Heart left ventricle (tissue), 16 donors: ENCODE data around the gene TAGAP. TPM values are rescaled to one million over a fixed set of nuclear protein-coding genes. Genes with fewer than 3 reads are reported as not detected.

ENCODE experiments used
- ATAC-seq, 4 donors: fragments of 200-7000 bp; cut with Tn5 transposase; one replicate each; pipeline ENCODE4 v1.9.1; 2020 to 2022; ENCODE audit warnings: moderate library complexity in 4 of 4, mild to moderate bottlenecking in 3 of 4, moderate number of reproducible peaks in 1 of 4
- DNase-seq, 5 donors: peaks; one replicate each; pipeline ENCODE4 v3.0.0-alpha.2; 2020
- H3K27ac ChIP-seq, 12 donors: fragments of 200-600 bp; sonication (generic) in 4 of 12; one replicate each; pipeline versions ENCODE4 v1.5.0 to v1.8.0; 2016 to 2022; ENCODE audit warnings: mild to moderate bottlenecking in 2 of 12
- H3K27me3 ChIP-seq, 9 donors: fragments of 200-600 bp; sonication (generic) in 2 of 9; one replicate each; pipeline versions ENCODE4 v1.5.1 to v1.8.0; 2016 to 2022; ENCODE audit warnings: mild to moderate bottlenecking in 3 of 9
- H3K36me3 ChIP-seq, 9 donors: fragments of 200-600 bp; sonication (generic) in 2 of 9; one replicate each; pipeline versions ENCODE4 v1.5.0 to v1.8.0; 2018 to 2022; ENCODE audit warnings: mild to moderate bottlenecking in 2 of 9
- H3K4me1 ChIP-seq, 12 donors: fragments of 200-600 bp; sonication (generic) in 4 of 12; one replicate each; pipeline versions ENCODE4 v1.5.0 to v1.8.0; 2016 to 2022; ENCODE audit warnings: mild to moderate bottlenecking in 3 of 12
- H3K4me3 ChIP-seq, 12 donors: fragments of 200-600 bp; sonication (generic) in 4 of 12; one replicate each; pipeline versions ENCODE4 v1.5.0 to v1.8.0; 2017 to 2022; ENCODE audit warnings: mild to moderate bottlenecking in 9 of 12, moderate library complexity in 4 of 12
- H3K9me3 ChIP-seq, 12 donors: fragments of 200-600 bp; sonication (generic) in 4 of 12; one replicate each; pipeline versions ENCODE4 v1.5.0 to v1.8.0; 2016 to 2022; ENCODE audit warnings: mild to moderate bottlenecking in 1 of 12
- CTCF ChIP-seq, 12 donors: fragments of 200-600 bp; sonication (generic) in 4 of 12; IDR thresholded peaks; one replicate each; pipeline versions ENCODE4 v1.5.0 to v1.8.0; 2018 to 2022; ENCODE audit warnings: antibody characterized with exemption in 12 of 12, mild to moderate bottlenecking in 5 of 12
- POLR2A ChIP-seq, 2 donors: fragments of 450-650 bp; IDR thresholded peaks; one replicate each; pipeline ENCODE4 v1.6.1; 2017; ENCODE audit warnings: antibody characterized with exemption in 2 of 2, mild to moderate bottlenecking in 2 of 2, moderate library complexity in 2 of 2
- WGBS, 4 donors: extraction: QIAGEN DNeasy Blood & Tissue Kit in 2 of 4; methylation state at CpG; one replicate each; pipeline versions ENCODE4 v1.1.5 to v1.1.7; 2013 to 2018; 5-methylcytosine and 5-hydroxymethylcytosine counted together
- intact Hi-C, 10 donors: fragments of 100-400 bp; cut with DNase I; formaldehyde crosslinking; loops; one replicate each; pipeline versions ENCODE4 v1.11.1 to v1.14.2; 2022
- polyA plus RNA-seq, 2 donors: library from polyadenylated mRNA; stranded (reverse); fragments of 200-250 nt; gene quantifications; one replicate each; pipeline ENCODE4 v1.2.3, GENCODE V29; 2013
- total RNA-seq, 9 donors: library from RNA; depleted of rRNA in 2 of 9; stranded (reverse); fragments of >200 nt in 2 of 9; fragmentation: NEBNext Ultra II Directional in 3 of 9; extraction: Animal tissue kit (Norgen Biotek cat#: 25700) in 3 of 9; gene quantifications; one replicate each; pipeline versions ENCODE4 v1.1.0 to v1.2.4, GENCODE V29; 2016 to 2023
- donor health status: ischemic (EF 13 %, LVEDD 7.1; RV severe dilation, severe dysfunction).
- donor health status: healthy with polysubstance abuse.
- donor health status: DM: no; HTN: yes; CAD: no.
- donor health status: DM: no; HTN: no; CAD: no.
- donor health status: ischemic (EF 25% LVEDD 6.9; RV normal size, moderate dysfunction).
- donor health status: ischemic (EF 25% LVEDD 5.7; RV mildly dilated, moderate dysfunction).
- donor health status: healthy.
- donor health status: DM: yes; HTN: yes; CAD: no.
- donor health status: ischemic (EF 35%, LVEDD 5.7; RV mildly dilated, moderate dysfunction).
- donor health status: nonischemic (EF 11% LVEDD 7.7; RV severe dilation, severe dysfunction).
- donor health status: DM: yes; HTN: yes; CAD: no.
- donor health status: PGD.
- donor health status: ischemic (EF 29% LVEDD 5.4; RV normal size, mild dysfunction).
- donor health status: nonischemic (EF 23%, LVEDD 6.1; RV moderate dilation, normal function).

TAGAP gene
- total and polyA plus RNA-seq, 11 donors: 0.23 to 9.3 (median 1.3) TPM

- no peak for ATAC-seq
- Histone ChIP-seq H3K4me1 (peaks cover 0 to 35% (median 3%) of the 10 kb centered on the region in 12 donors), H3K4me3 (peak overlapping the region in 1 of 12 donors; percentile 70), H3K36me3 (peaks cover 0 to 14% (median 0%) of the 10 kb centered on the region in 9 donors), H3K9me3 (no peaks in the 10 kb centered on the region), H3K27ac (no peak overlapping the region), H3K27me3 (peaks cover 0 to 9% (median 0%) of the 10 kb centered on the region in 9 donors)
- DNase-seq: no peak
- 72 to 80% (median 78%) methylated on average over 7 of the region's 7 CpGs for WGBS, 4 donors
- intact Hi-C loops: loop anchor here in 3 of 10 donors (5.0 to 10.0 kb wide), 3 partner anchors 56 to 89 kb away; no protein-coding TSS in a partner anchor
- TF ChIP-seq POLR2A (IDR thresholded peaks at IDR 0.05) (no peak), CTCF (IDR thresholded peaks at IDR 0.05) (no peak)
Measured at GRCh38 chr6:159045801-159046200, 1.0 kb upstream of the TAGAP start.

GRCh38 chr6:159043947-159044346 is 844 bp downstream of the TAGAP start:
- TF ChIP-seq CTCF (IDR thresholded peaks at IDR 0.05) (no peak), POLR2A (IDR thresholded peaks at IDR 0.05) (no peak)
- 84 to 92% (median 89%) methylated on average over 7 of the region's 7 CpGs for WGBS, 4 donors
- ATAC-seq (no peak), DNase-seq (no peak)
- Histone ChIP-seq H3K27ac (peak overlapping the region in 2 of 12 donors; percentile 46 to 90), H3K4me3 (peak overlapping the region in 7 of 12 donors; percentile 11 to 70 (median 35)), H3K27me3 (peaks cover 0 to 5% (median 0%) of the 10 kb centered on the region in 9 donors), H3K36me3 (peaks cover 0 to 27% (median 0%) of the 10 kb centered on the region in 9 donors), H3K9me3 (no peaks in the 10 kb centered on the region), H3K4me1 (peaks cover 0 to 53% (median 3%) of the 10 kb centered on the region in 12 donors)
- intact Hi-C loops: loop anchor here (1.0 to 10.0 kb wide), 10 partner anchors 37 to 93 kb away; no protein-coding TSS in a partner anchor

GRCh38 chr6:159043251-159043650 is 1.5 kb downstream of the TAGAP start:
- H3K36me3 ChIP-seq: peaks cover 0 to 34% (median 0%) of the 10 kb centered on the region in 9 donors
- 74 to 77% (median 75%) methylated on average over 6 of the region's 6 CpGs for WGBS, 4 donors
- no peaks in the 10 kb centered on the region for H3K9me3 ChIP-seq
- intact Hi-C loops: loop anchor here (1.0 to 10.0 kb wide), 10 partner anchors 36 to 94 kb away; no protein-coding TSS in a partner anchor
- H3K27me3 ChIP-seq: peaks cover 0 to 5% (median 0%) of the 10 kb centered on the region in 9 donors
- no peak for ATAC-seq
- no peak for TF ChIP-seq CTCF (IDR thresholded peaks at IDR 0.05)
- TF ChIP-seq POLR2A (IDR thresholded peaks at IDR 0.05): no peak
- H3K4me3 ChIP-seq: peak overlapping the region in 7 of 12 donors; percentile 1 to 70 (median 35)
- peak overlapping the region in 3 of 12 donors; percentile 9 to 90 (median 18) for H3K27ac ChIP-seq
- no peak for DNase-seq
- H3K4me1 ChIP-seq: peaks cover 0 to 60% (median 3%) of the 10 kb centered on the region in 12 donors

- DNase-seq (no peak), ATAC-seq (no peak)
- WGBS, 4 donors: 17 to 19% (median 19%) methylated on average over 5 of the region's 5 CpGs
- Histone ChIP-seq H3K4me3 (peak overlapping the region in 7 of 12 donors; percentile 1 to 70 (median 35)), H3K4me1 (peaks cover 0 to 65% (median 5%) of the 10 kb centered on the region in 12 donors), H3K36me3 (peaks cover 0 to 38% (median 0%) of the 10 kb centered on the region in 9 donors), H3K27me3 (peaks cover 0 to 5% (median 0%) of the 10 kb centered on the region in 9 donors), H3K27ac (peak overlapping the region in 4 of 12 donors; percentile 9 to 90 (median 35)), H3K9me3 (no peaks in the 10 kb centered on the region)
- intact Hi-C loops: loop anchor here (1.0 to 10.0 kb wide), 11 partner anchors 36 to 94 kb away; no protein-coding TSS in a partner anchor
- TF ChIP-seq CTCF (IDR thresholded peaks at IDR 0.05): peak in 4 of 12 donors; percentile 4 to 46 (median 13)
- TF ChIP-seq POLR2A (IDR thresholded peaks at IDR 0.05): no peak
Measured at GRCh38 chr6:159042826-159043181, 2.0 kb downstream of the TAGAP start.
